Adrenal gland (tissue), 12 donors: ENCODE measurements around the gene FBLN5. TPM values are rescaled to one million over a fixed set of nuclear protein-coding genes. Genes with fewer than 3 reads are reported as not detected.

ENCODE experiments used
- DNase-seq, 7 donors: peaks; one replicate each; pipeline ENCODE4 v3.0.0-alpha.2; 2019 to 2020
- H3K27ac ChIP-seq, 5 donors: fragments of 200-600 bp; sonication (generic) in 4 of 5; 1 replicate in 3 of 5; 2 replicates in 2 of 5; pipeline versions ENCODE4 v1.5.1 to v1.8.0; 2016 to 2020; ENCODE audit warnings: mild to moderate bottlenecking in 1 of 5
- H3K27me3 ChIP-seq: fragments of 200-600 bp; 2 replicates; pipeline ENCODE4 v1.8.0; 2021
- H3K36me3 ChIP-seq, 2 donors: fragments of 200-600 bp; replicated peaks in 1 of 2; 1 replicate in 1 of 2; 2 replicates in 1 of 2; pipeline versions ENCODE4 v1.5.1 to v1.8.0; 2018 to 2022
- H3K4me1 ChIP-seq, 2 donors: fragments of 200-600 bp; replicated peaks in 1 of 2; 1 replicate in 1 of 2; 2 replicates in 1 of 2; pipeline versions ENCODE4 v1.5.1 to v1.8.0; 2018 to 2021
- H3K4me3 ChIP-seq, 4 donors: fragments of 200-600 bp; sonication (generic) in 3 of 4; one replicate each; pipeline ENCODE4 v1.5.1; 2016 to 2018
- H3K9me3 ChIP-seq, 3 donors: fragments of 200-600 bp; sonication (generic) in 1 of 3; replicated peaks in 1 of 3; 1 replicate in 2 of 3; 2 replicates in 1 of 3; pipeline versions ENCODE4 v1.5.1 to v1.8.0; 2016 to 2021
- CTCF ChIP-seq, 6 experiments: fragments of 450-650 bp in 4 of 6; fragments of 200-600 bp in 2 of 6; sonication (generic) in 1 of 6; IDR thresholded peaks; 1 replicate in 5 of 6; 2 replicates in 1 of 6; pipeline versions ENCODE4 v1.5.1 to v1.8.0; 2016 to 2021; ENCODE audit warnings: antibody characterized with exemption in 6 of 6, mild to moderate bottlenecking in 2 of 6, moderate library complexity in 1 of 6
- POLR2A ChIP-seq, 2 donors: fragments of 450-650 bp; IDR thresholded peaks; one replicate each; pipeline ENCODE4 v1.6.1; 2017; ENCODE audit warnings: antibody characterized with exemption in 2 of 2, mild to moderate bottlenecking in 2 of 2, moderate library complexity in 1 of 2
- WGBS, 4 donors: extraction: QIAGEN DNeasy Blood & Tissue Kit in 2 of 4; methylation state at CpG; one replicate each; pipeline versions ENCODE4 v1.1.5 to v1.1.7; 2013 to 2017; 5-methylcytosine and 5-hydroxymethylcytosine counted together
- intact Hi-C, 2 donors: fragments of 100-400 bp; cut with DNase I; formaldehyde crosslinking; loops; one replicate each; pipeline versions ENCODE4 v1.14.1 to v1.15.0; 2022 to 2023
- polyA plus RNA-seq, 3 donors: library from polyadenylated mRNA; stranded (reverse); fragments of 200-250 nt in 2 of 3; fragments of 350-450 nt in 1 of 3; fragmentation: Illumina TruSeq in 1 of 3; extraction: RNeasy Lipid Tissue Mini Kit (QIAGEN cat#74804) in 1 of 3; gene quantifications; one replicate each; pipeline ENCODE4 v1.2.3, GENCODE V29; 2013 to 2014
- total RNA-seq, 9 donors: library from RNA; depleted of rRNA in 4 of 9; stranded (reverse); fragments of >200 nt in 4 of 9; fragments of 120-200 nt in 1 of 9; fragmentation: NEBNext Ultra II Directional in 1 of 9; extraction: Animal tissue kit (Norgen Biotek cat#: 25700) in 1 of 9; gene quantifications; one replicate each; pipeline versions ENCODE4 v1.1.0 to v1.2.4, GENCODE V29; 2013 to 2023
- donor health status: healthy with polysubstance abuse.
- donor health status: Bipolar disorder and iron deficiency.
- donor health status: DM: yes; HTN: yes; CAD: no.
- donor health status: DM: no; HTN: no; CAD: no.
- donor health status: DM: no; HTN: no; CAD: no.
- donor health status: DM: yes; HTN: yes; CAD: no.

The FBLN5 gene
- total and polyA plus RNA-seq, 12 donors, result 26.0 to 389 (median 125) TPM

GRCh38 chr14:91831337-91831736 lies 116.2 kb downstream of the FBLN5 start:
- no peak for DNase-seq
- intact Hi-C loops, result no loop called here
- no peak overlapping the region for H3K4me3 ChIP-seq
- no peaks in the 10 kb centered on the region for H3K27me3 ChIP-seq
- TF ChIP-seq POLR2A (IDR thresholded peaks at IDR 0.05), result no peak
- TF ChIP-seq CTCF (IDR thresholded peaks at IDR 0.05), result no peak
- peaks cover 0 to 5% of the 10 kb centered on the region in 2 donors for H3K4me1 ChIP-seq
- H3K36me3 ChIP-seq, result no peaks in the 10 kb centered on the region
- peaks cover 0 to 3% (median 0%) of the 10 kb centered on the region in 3 donors for H3K9me3 ChIP-seq
- 15 to 49% (median 26%) methylated on average over 1 of the region's 1 CpG for WGBS, 4 donors
- no peak overlapping the region for H3K27ac ChIP-seq

GRCh38 chr14:91830777-91831176 lies 116.7 kb downstream of the FBLN5 start:
- TF ChIP-seq POLR2A (IDR thresholded peaks at IDR 0.05), result no peak
- no peak overlapping the region for H3K27ac ChIP-seq
- 44 to 62% (median 50%) methylated on average over 3 of the region's 3 CpGs for WGBS, 4 donors
- intact Hi-C loops, result no loop called here
- DNase-seq, result no peak
- no peaks in the 10 kb centered on the region for H3K36me3 ChIP-seq
- H3K9me3 ChIP-seq, result peaks cover 0 to 3% (median 0%) of the 10 kb centered on the region in 3 donors
- H3K4me1 ChIP-seq, result no peaks in the 10 kb centered on the region
- no peak overlapping the region for H3K4me3 ChIP-seq
- H3K27me3 ChIP-seq, result no peaks in the 10 kb centered on the region

- no peak overlapping the region for H3K4me3 ChIP-seq
- H3K9me3 ChIP-seq, result peaks cover 0 to 3% (median 0%) of the 10 kb centered on the region in 3 donors
- DNase-seq, result no peak
- no peak for TF ChIP-seq CTCF (IDR thresholded peaks at IDR 0.05)
- intact Hi-C loops, result no loop called here
- H3K27me3 ChIP-seq, result no peaks in the 10 kb centered on the region
- no peaks in the 10 kb centered on the region for H3K36me3 ChIP-seq
- no peaks in the 10 kb centered on the region for H3K4me1 ChIP-seq
- WGBS, 4 donors, result 11 to 39% (median 24%) methylated on average over 2 of the region's 2 CpGs
- no peak overlapping the region for H3K27ac ChIP-seq
Measured at GRCh38 chr14:91829511-91829910, 118.0 kb downstream of the FBLN5 start.

- H3K27me3 ChIP-seq, result no peaks in the 10 kb centered on the region
- TF ChIP-seq CTCF (IDR thresholded peaks at IDR 0.05) (no peak), POLR2A (IDR thresholded peaks at IDR 0.05) (no peak)
- WGBS, 4 donors, result 89 to 94% (median 91%) methylated on average over 1 of the region's 1 CpG
- no peaks in the 10 kb centered on the region for H3K4me1 ChIP-seq
- H3K4me3 ChIP-seq, result no peak overlapping the region
- DNase-seq, result no peak
- intact Hi-C loops, result no loop called here
- no peaks in the 10 kb centered on the region for H3K36me3 ChIP-seq
- peaks cover 0 to 3% (median 0%) of the 10 kb centered on the region in 3 donors for H3K9me3 ChIP-seq
- H3K27ac ChIP-seq, result no peak overlapping the region
Measured at GRCh38 chr14:91827746-91828145, 119.7 kb downstream of the FBLN5 start.

Other genes starting within 250 kb of the FBLN5 start
- 1 to 10 TPM in 5 of 9 donors, under 1 TPM in 2, not detected in 2; 0.22 to 3.2 (median 1.1) TPM for gene CATSPERB, start 215.6 kb downstream of the FBLN5 start, total RNA-seq
- gene CATSPERB, start 215.6 kb downstream of the FBLN5 start, polyA plus RNA-seq, result under 1 TPM; 0.11 to 0.40 (median 0.16) TPM
- gene TC2N, start 80.2 kb downstream of the FBLN5 start, total RNA-seq, result 10 to 100 TPM in 3 of 9 donors, 1 to 10 TPM in 5, under 1 TPM in 1; 0.89 to 28.4 (median 5.2) TPM
- 1 to 10 TPM; 1.9 to 3.8 (median 3.7) TPM for gene TC2N, start 80.2 kb downstream of the FBLN5 start, polyA plus RNA-seq
- gene TRIP11, start 92.4 kb upstream of the FBLN5 start, total RNA-seq, result 10 to 100 TPM; 21.2 to 67.4 (median 43.2) TPM
- 10 to 100 TPM in 1 of 3 donors, 1 to 10 TPM in 2; 3.6 to 38.1 (median 4.9) TPM for gene TRIP11, start 92.4 kb upstream of the FBLN5 start, polyA plus RNA-seq
- 10 to 100 TPM in 7 of 9 donors, 1 to 10 TPM in 2; 9.0 to 62.8 (median 23.3) TPM for gene ATXN3, start 158.9 kb upstream of the FBLN5 start, total RNA-seq
- gene ATXN3, start 158.9 kb upstream of the FBLN5 start, polyA plus RNA-seq, result 10 to 100 TPM; 15.4 to 41.5 (median 23.0) TPM
- gene NDUFB1, start 174.0 kb upstream of the FBLN5 start, total RNA-seq, result 100 to 1,000 TPM; 163 to 696 (median 214) TPM
- gene NDUFB1, start 174.0 kb upstream of the FBLN5 start, polyA plus RNA-seq, result 1,000 to 10,000 TPM in 2 of 3 donors, 100 to 1,000 TPM in 1; 718 to 1,935 (median 1,295) TPM
- 10 to 100 TPM; 25.1 to 67.7 (median 46.7) TPM for gene CPSF2, start 174.3 kb upstream of the FBLN5 start, total RNA-seq
- gene CPSF2, start 174.3 kb upstream of the FBLN5 start, polyA plus RNA-seq, result 10 to 100 TPM in 1 of 3 donors, 1 to 10 TPM in 2; 4.3 to 70.4 (median 6.9) TPM